Transverse colon (tissue), 3 donors: ENCODE measurements around the gene HOXB1.

Experiments
- CTCF ChIP-seq, 5 experiments: fragments of 200-600 bp in 3 of 5; fragments of 450-650 bp in 2 of 5; sonication (generic) in 3 of 5; IDR thresholded peaks; 1 replicate in 2 of 5; 2 replicates in 3 of 5; pipeline ENCODE4 v1.5.1; 2016 to 2017; ENCODE audit warnings: antibody characterized with exemption in 5 of 5, inconsistent platforms in 3 of 5, mild to moderate bottlenecking in 2 of 5, moderate library complexity in 1 of 5
- POLR2A ChIP-seq: fragments of 450-650 bp; IDR thresholded peaks from one replicate; pipeline ENCODE4 v1.6.1; 2016; ENCODE audit warnings: antibody characterized with exemption, mild to moderate bottlenecking, moderate library complexity

- TF ChIP-seq POLR2A (no peak), CTCF (IDR thresholded peaks at IDR 0.05) (no peak)
Measured at GRCh38 chr17:48548523-48549280, 17.9 kb upstream of the HOXB1 start.
